HG03108 (cell line): ENCODE data around the gene SIK2.

Experiments
- ATAC-seq: cut with Tn5 transposase; IDR thresholded peaks from one replicate; pipeline ENCODE4 v1.9.1; 2021; ENCODE audit warnings: moderate library complexity; ENCODE audit not compliant: unreplicated experiment

Gene SIK2

GRCh38 chr11:111778047-111778558, 175.9 kb downstream of the SIK2 start:
- no peak for ATAC-seq

- ATAC-seq = no peak
Measured at GRCh38 chr11:111779118-111779517, 176.9 kb downstream of the SIK2 start.
